Non-pigmented ciliary epithelial cell (primary cell): ENCODE data around the gene THUMPD3.

Experiments
- DNase-seq: peaks from one replicate; pipeline ENCODE4 v3.0.0-alpha.2; 2010; ENCODE audit warnings: low read depth

The THUMPD3 gene

GRCh38 chr3:9397906-9398699, 35.2 kb downstream of the THUMPD3 start:
- DNase-seq, result no peak

DNA sequence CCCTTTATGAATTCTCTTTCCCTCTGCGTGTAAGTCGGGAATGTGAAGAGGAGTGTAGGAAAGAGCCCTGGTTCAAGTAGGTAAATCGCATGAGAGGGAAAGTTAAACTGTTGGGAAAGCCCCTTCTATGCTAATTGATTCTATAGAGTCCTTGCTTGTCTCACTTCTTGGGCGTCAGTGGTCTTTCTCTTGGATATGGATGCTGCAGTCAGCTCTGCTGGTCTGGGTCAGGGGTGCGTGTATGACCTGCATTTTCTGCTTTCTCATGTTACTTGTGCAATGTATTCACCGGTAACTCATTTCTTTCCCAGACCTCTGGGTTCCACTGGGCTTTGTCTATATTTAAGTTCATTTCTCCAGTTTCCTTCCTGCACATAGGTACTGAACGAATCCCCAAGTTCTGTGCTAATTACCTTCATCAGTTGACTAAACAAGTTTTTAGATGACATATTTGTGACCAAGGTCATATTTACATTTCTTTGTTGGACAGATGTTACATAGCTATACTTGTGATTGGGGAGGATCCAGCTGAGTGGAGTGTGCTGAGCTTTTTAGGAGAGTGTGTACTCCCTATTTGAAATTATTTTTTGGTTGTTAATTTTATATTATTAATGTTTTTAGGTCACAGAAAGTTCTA, 36.0 kb downstream of the THUMPD3 start:
- DNase-seq, result no peak

- no peak for DNase-seq
These were observed 36.5 kb downstream of the THUMPD3 start for GRCh38 chr3:9399337-9399703.

DNA sequence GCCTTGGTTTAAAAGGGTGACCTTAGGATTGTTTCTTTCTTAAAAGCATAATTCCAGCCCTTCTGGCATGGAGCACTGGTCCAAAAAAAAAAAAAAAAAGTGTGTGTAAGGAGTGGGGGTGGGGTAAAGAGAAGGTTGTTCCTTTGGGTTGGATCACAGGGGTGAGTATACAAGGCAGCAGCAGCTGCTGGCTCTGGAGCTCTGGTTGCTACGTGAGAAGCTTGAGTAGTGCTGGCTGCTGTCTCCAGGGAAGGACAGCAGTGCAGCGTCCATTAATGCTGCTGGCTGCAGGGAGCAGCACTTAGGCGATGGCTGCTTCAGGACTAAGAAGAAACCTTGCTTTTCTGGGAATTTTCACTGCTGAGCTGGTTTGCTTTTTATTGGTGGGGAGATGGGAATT, 36.9 kb downstream of the THUMPD3 start:
- DNase-seq, result peak; percentile 88

- DNase-seq, result no peak
These were observed 37.8 kb downstream of the THUMPD3 start for GRCh38 chr3:9400616-9401015.

DNA sequence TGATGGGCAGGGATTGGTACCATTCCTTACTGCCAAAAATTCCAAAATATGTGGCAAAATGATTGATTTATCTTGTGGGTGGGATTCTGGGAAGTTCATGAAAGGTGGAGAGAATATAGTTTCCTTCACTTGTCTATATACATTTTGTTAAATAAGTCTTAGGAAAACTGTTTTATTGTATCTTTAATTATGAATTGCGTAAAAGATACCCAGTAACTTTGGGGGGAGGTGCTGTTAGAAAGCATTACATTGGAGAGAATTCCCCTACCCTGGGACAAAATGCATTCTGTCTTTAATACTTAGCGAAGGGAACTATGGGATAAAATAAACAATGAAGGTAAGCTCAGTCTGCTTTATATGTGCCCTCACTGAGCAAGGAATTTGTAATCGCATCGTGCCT, 39.1 kb downstream of the THUMPD3 start:
- DNase-seq, result no peak

GRCh38 chr3:9402410-9403228, 39.8 kb downstream of the THUMPD3 start:
- DNase-seq, result no peak

GRCh38 chr3:9403463-9403862, 40.6 kb downstream of the THUMPD3 start:
- DNase-seq, result no peak

DNA sequence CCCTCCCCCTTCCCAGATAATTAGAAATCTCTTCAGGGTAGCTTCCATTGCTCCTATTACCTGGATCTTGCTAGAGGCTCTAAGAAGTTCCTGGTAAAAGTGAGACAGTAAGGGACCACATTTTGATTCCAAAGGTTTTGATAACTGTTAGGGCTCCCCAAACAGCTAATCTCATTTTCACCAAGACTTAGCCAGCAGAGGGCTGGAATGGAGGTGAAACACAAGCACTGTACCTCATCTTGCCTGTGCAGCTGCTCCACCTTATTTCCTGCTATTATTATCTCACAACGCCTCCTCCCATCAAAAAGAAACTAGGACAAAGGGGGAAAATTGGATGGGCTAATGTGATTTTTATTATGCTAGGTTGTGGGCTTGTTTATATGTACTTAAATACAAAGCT, 41.8 kb downstream of the THUMPD3 start:
- no peak for DNase-seq

DNA sequence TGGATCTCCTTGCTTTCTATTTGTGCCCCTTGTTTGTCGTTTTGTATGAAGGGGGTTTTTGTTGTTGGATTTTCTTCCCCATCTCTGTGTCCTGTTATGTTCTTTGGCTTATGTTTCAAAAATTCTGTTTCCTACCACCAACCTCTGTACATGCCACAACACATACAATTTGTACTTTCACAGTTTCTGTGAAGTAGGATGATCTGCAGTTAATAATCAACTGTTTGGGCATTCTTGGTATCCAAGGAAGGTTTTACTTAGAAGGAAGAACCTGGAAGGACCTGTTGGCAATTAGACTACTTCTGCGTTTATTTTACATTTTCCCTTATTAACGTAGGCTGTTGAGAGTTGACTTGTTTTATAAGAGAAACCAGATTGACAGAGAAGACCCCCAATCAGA, 42.9 kb downstream of the THUMPD3 start:
- no peak for DNase-seq

GRCh38 chr3:9406856-9407626, 44.2 kb downstream of the THUMPD3 start:
- DNase-seq, result no peak

- no peak for DNase-seq
These were observed 45.2 kb downstream of the THUMPD3 start for GRCh38 chr3:9408061-9408460.

DNA sequence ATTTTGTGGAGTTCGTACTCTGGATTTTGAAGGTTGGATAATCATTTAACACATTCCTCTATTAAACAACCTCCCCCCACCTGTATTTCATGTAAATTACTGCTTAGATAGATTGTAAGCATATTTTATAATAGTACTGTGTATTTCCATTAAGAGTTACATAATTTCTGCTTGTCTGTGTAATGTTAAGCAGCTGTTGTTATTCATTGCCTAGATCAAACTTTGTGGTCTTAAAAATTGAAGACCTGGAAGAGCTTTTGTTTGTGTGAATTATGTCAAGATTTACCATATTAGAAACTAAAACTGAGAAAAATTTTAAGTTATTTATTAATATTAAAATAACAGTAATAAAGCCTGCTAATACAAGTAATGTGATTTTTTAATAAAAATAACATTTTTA, 45.7 kb downstream of the THUMPD3 start:
- no peak for DNase-seq

- no peak for DNase-seq
These were observed 47.4 kb downstream of the THUMPD3 start for GRCh38 chr3:9409981-9410854.

DNA sequence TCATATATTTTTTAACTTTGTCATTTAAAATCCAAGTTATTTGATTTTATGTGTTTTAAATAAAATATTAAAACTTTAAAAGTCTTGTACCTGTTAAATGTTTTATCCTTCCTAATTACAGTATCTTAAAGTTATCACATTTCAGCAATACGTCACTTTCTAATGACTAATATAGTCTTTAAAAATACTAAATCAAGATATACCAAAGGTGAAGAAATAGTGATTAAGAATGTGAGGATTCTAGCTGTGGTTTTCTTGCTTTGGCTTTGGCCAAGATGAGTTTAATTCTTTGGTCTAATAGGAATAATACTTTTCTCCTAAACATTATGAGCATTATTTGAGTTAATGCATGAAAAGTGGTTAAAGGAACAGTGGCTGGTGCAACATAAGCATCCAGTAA, 48.4 kb downstream of the THUMPD3 start:
- no peak for DNase-seq

GRCh38 chr3:9412293-9412692, 49.4 kb downstream of the THUMPD3 start:
- no peak for DNase-seq

- DNase-seq, result no peak
These were observed 52.0 kb downstream of the THUMPD3 start for GRCh38 chr3:9414826-9415225.

DNA sequence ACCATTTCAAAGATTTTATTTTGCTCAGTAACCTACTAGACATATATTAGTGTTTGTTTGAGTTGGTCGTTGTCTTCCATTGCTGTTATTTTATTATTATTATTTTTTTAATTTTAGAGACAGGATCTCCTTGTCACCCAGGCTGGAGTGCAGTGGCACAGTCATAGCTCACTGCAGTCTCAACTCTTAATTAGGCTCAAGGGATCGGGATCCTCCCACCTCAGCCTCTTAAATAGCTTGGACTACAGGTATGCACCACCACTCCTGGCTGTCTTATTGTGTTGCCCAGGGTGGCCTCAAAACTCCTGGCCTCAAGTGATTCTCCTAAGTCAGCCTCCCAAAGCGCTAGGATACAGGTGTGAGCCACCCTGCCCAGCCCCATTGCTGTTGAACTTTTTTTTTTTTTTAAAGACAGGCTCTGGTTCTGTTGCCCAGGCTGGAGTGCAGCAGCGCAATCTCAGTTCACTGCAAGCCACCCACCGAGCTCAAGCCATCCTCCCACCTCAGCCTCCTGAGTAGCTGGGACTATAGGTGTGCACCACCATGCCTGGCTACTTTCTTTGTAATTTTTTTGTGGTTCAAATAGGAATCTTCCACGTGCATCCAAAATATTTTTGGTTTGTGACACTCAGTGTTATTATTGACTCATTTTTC, 52.8 kb downstream of the THUMPD3 start:
- DNase-seq, result no peak

- no peak for DNase-seq
These were observed 53.4 kb downstream of the THUMPD3 start for GRCh38 chr3:9416139-9416780.

- DNase-seq, result no peak
These were observed 58.1 kb downstream of the THUMPD3 start for GRCh38 chr3:9420850-9421549.
